Right lung (tissue), 5 donors: Measurements from ENCODE around the gene C22orf42. TPM values are rescaled to one million over a fixed set of nuclear protein-coding genes. Genes with fewer than 3 reads are reported as not detected.
"Not testable (repeated sequence)": the region's sequence is repeated elsewhere in the genome, so short reads cannot be mapped to it uniquely, and the experiment has no call there.

Experiments
- DNase-seq, 2 donors: peaks; one replicate each; pipeline ENCODE4 v3.0.0-alpha.2; 2013
- polyA plus RNA-seq, 5 donors: library from polyadenylated mRNA; unstranded; fragments of 120-200 nt; gene quantifications; one replicate each; pipeline versions ENCODE4 v1.2.1 to v1.2.3, GENCODE V29; 2013; ENCODE audit warnings: inconsistent platforms in 1 of 5, low replicate concordance in 1 of 5; ENCODE audit not compliant: insufficient read length in 5 of 5, insufficient read depth in 1 of 5

C22orf42 gene
- polyA plus RNA-seq, 5 donors = 0.39 TPM; not detected in 4

DNA sequence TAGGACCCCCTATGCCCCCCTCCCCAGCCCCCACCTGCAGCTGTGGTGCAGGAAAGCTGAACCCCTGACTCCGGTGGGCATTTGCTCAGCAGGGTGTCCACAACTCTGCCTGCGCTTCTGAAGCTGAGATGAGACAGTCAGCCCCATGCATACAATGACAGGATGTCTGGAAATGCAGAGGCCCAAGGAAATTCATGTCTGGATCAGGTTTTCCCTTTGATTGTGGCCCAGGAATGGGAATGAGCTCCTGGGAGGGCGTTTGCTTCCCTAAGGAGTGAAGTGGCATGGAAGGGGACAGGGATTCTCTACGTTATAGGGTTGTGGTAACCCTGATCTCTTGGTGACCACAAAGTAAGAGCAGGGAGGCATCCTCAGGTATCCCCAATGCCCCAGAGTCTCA is 22.2 kb downstream of the C22orf42 start:
- DNase-seq = not testable (repeated sequence)

DNA sequence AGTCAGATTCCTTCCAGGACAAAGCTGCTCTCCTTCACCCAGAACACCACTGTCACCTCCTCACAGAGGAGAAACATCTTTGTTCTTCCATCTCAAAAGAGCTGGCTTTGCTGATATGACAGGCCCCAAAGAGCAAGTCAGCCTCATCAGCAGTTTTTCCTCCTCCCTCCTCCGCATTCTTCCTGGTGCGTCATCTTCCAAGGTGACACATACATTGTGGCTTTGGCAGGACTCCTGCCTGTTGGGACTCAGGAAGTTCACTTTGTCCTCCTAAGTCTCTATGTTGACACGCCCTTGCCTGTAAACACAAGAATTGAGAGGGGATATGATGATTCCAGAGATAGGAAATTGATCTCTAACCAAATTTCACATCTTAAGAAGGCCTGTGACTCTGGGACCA is 23.1 kb downstream of the C22orf42 start:
- not testable (repeated sequence) for DNase-seq

DNA sequence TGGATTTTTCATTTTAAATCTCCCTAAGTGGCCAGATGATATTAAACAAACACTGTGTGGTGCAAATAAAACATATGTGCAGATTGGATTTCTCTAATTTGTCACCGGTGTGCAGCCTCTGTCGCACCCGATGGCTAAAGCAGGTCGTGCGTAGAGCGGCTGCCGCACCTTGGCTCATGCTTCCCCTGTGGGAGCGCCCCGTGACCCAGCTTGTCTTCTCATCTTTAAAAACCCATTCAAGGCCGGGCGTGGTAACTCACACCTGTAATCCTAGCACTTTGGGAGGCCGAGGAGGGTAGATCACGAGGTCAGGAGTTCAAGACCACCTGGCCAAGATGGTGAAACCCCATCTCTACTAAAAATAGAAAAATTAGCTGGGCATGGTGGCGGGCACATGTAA is 24.3 kb downstream of the C22orf42 start:
- DNase-seq = not testable (repeated sequence)

DNA sequence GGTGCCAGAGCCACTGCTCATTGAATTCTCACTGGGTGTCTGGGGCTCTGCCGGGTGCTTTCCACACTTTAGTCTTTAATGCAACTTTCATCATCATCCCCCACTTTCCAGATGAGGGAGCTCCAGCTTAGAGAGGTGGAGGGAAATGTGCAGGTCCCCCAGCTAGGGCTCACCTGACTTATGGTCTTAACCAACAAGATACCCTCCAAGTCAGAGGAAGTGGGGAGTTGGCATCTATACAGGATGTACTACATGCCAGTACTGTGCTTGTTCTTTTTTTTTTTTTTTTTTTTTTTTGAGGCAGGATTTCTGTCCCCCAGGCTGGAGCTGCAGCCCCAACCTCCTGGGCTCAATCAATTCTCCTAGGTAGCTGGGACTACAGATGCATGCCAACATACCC is 26.3 kb downstream of the C22orf42 start:
- no peak for DNase-seq

DNA sequence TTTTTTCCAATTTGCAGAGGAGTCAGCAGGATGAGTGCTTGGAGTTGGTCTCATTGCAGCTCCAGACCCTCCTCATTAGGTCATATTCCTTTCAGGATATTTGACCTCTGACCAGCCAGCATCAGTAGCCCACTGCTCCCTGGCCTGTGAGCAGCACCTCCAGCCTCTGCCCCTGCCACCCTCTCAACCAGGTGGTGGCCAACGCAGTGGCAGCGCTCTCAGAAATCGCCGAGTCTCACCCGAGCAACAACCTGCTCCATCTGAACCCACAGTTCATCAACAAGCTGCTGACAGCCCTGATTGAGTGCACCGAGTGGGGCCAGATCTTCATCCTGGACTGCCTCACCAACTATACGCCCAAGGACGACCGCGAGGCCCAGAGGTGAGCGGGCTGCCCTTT is 27.0 kb downstream of the C22orf42 start:
- no peak for DNase-seq

DNA sequence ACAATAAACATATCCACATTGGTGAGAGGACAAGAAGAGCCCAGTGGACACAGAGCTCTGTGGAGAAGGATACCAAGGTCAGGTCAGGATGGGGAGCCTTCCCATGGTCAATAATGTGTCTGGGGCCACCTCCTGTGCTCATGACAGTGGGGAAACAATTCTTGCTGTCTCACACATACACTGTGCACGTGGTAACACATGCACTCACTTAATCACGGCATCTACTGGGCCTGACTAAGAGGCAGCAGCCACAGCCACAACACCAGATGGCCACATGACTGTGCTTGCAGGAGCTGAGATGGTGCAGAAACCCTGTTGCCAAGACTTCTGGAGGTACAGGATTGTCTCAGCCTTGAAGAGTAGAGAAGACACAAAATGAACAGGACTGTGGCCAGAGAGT is 28.6 kb downstream of the C22orf42 start:
- DNase-seq = no peak

DNA sequence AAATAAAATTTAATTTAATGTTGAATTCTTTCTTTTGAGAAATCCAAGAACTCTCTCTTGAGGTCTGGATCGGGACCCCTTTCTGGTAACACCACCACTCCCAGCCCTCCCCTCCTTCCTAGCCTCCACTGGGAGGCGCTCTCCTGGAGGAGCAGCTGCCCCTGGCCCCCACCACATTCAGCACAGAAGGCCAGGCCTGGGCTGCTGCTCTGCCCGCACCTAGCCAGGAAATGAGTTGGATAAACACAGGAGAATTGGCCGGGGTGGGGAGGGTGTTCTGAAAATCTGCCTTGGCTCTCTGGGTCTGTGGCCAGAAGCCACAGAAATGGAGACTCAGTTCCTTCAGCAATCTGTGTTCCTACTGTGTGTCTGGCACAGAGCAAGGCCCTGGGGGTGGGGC is 31.2 kb downstream of the C22orf42 start:
- DNase-seq = no peak

DNA sequence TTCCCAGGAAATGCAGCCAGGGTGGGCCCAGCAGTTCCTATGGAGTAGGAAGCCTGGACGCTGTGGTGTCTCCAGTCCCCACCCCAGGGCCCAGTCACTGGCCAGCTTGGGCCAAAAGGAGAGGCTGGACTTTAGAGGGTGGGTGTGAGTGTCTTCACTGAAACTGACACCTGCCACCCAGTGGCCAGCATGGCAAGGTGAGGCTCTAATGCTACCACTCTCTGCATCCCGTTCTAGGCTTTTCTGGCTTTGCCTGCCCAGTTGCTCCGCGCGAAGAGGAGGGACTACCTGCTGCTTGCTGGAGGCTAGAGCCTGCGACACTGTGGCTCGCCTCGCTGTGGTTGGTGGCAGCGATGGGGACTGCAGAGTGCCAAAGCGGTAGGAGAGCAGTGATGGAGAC is 35.4 kb downstream of the C22orf42 start:
- DNase-seq = no peak

DNA sequence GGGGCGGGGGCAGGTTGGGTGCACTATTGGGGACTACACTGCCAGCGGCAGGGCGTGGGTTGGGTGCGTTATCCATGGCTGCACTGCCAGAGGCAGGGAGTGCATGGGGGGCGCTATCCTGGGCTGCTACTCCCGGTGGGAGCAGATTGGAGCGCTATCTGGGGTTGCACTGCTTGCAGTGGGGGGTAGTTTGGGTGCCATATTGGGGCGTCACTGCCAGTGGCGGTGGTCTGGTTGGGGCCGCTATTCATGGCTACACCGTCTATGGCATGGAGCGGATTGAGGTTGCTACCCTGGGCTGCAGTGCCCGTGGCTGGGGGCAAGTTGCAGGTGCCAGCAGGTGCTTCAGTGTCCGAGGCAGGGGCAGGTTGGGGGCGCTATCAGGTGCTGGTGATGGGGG is 36.2 kb downstream of the C22orf42 start:
- DNase-seq = no peak

DNA sequence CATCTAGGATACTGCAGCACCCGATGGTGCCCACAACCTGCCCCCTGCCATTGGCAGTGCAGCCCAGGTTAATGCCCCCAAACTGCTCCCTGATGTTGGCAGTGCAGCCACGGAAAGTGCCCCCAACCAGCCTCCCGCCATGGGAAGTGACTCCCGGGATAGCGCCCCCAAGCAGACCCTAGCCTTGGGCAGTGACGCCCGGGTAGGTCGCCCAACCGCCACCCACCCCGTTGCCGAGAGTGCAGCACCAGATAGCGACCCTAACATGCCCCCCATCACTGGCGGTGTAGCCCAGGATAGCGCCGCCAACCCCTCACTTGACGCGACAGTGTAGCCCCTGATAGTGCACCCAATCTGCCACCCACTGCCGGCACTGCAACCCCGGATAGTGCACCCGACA is 38.5 kb downstream of the C22orf42 start:
- no peak for DNase-seq

DNA sequence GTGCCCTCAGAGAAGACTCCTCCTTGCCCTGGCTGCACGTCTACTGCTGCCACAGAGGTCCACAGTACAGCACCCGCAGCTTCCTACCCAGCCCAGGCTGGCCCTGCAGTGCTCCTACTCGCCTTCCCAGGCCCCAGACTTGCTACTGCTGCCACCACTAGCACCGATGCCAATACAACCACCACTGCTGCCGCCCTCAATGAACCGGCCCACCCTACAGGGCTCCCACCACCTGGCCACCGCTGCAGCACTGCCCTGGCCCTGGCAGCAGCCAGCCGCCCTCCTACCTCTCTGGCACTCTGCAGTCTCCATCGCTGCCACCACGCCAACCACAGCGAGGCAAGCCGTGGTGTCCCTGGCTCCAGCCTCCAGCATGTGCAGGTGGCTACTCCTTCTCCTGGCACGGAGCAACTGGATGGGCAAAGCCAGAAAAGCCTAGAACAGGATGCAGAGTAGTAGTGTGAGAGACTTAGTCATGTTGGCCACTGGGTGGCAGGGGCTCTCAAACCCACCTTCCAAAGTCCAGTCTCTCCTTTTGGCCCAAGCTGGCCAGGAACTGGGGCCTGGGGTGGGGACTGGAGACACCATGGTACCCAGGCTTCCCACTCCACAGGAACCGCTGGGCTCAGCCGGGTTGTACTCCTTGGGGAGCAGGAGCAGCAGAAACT is 39.4 kb downstream of the C22orf42 start:
- no peak for DNase-seq

DNA sequence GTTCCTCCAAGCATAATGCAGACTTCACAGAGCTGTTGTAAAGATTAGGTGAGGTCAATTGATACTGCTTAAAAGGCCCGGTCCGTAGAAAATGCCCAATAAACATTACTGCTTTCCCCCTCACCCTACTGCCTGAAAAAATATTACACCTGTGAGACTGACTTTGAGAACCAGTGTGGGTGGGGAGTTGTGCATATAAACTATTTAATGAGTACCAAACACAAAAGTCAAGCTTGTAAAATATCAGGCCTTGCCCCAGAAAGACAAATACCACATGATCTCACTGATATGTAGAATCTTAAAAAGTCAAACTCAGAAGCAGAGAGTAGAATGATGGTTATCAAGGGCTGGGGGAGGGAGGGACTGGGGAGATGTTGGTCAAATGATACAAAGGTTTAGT is 46.7 kb downstream of the C22orf42 start:
- no peak for DNase-seq

DNA sequence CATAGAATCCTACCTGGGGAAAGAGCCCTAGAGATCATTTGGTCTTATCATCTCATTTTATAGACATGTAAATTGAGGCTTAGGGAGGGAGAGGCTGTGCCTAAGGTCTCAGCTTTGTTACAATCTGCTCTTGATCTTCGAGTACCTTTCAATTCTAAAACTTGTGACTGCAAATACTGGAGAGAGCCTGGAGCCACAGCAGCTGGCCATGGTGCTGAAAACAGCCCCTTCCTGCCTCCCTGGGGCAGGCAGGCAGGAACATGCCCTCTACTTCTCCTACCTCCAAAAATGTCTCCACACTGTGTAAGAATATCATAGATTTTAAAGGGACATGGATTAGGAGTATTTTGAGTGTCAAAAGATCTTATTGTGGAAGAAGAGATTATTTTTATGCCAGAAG is 52.2 kb downstream of the C22orf42 start:
- no peak for DNase-seq

DNA sequence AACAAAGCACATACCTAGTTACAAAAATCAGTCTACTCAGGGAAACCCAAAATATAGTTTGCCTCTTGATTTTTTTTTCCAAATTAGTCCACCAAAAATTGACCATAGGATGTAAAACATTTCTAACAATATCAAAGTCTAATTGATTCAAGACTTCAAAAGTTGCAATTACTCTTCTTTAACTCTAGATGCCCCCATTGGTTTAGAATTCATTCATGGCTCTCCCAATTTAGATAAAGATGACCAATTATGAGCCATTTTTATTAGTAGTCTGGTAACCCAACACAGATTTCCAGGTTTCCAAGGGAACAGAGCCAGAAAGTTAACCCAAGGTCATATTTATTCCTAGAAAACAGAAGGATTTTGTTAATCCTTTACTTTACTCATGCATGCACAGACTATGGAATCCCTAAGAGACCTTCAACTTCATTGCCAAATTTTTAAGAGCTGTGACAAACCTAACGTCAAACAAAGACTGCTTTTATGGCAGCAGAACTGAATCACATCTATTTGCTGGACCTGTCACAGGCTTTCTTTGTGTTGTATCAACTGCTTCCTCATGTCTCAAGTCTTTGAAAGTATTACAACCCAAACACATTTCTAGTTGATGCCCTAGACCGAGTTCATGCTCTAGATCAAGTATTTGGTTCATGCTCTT is 55.3 kb downstream of the C22orf42 start:
- DNase-seq = no peak

DNA sequence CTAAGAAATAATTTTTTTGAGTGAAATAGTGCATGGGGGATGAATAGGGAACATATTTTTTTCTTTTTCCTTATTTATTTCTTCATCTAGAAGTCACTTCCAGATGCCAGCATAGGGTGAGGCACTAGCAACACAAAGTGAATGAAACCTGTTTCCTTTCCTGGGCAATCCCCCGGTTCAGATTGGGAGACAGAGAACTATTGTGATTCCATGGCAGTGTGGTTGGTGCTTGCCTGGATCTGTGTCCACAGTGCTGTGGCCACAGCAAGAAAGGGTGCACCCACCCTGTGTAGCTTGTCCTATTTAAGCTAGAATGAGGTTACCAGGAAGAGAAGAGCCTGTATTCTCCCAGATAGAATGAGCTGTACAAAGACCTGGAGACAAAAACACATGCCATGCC is 58.4 kb downstream of the C22orf42 start:
- DNase-seq = no peak

Other genes with a start within 250 kb of the C22orf42 start
- 100 to 1,000 TPM in 4 of 5 donors, 10 to 100 TPM in 1; 89.4 to 125 (median 114) TPM for gene YWHAH, start 214.8 kb downstream of the C22orf42 start, polyA plus RNA-seq
- under 1 TPM; 0.26 to 0.44 (median 0.37) TPM for gene SLC5A1, start 116.0 kb downstream of the C22orf42 start, polyA plus RNA-seq
- not detected for gene RFPL2, start 45.8 kb upstream of the C22orf42 start, polyA plus RNA-seq
- 1 to 10 TPM in 1 of 5 donors, under 1 TPM in 4; 0.53 to 1.9 (median 0.91) TPM for gene SLC5A4, start 96.0 kb upstream of the C22orf42 start, polyA plus RNA-seq
- under 1 TPM in 2 of 5 donors, not detected in 3; 0.15 to 0.22 TPM for gene RFPL3, start 198.6 kb upstream of the C22orf42 start, polyA plus RNA-seq